SW480 (cell line): ENCODE data around the gene CNTN1.

Experiments
- DNase-seq: peaks from one replicate; pipeline ENCODE4 v3.0.0-alpha.2; 2016; ENCODE audit warnings: low spot score

Gene CNTN1

GRCh38 chr12:40691913-40692764 lies at the start of gene CNTN1:
Gene CNTN1, plus strand, starts transcription at chr12:40692439.
- no peak for DNase-seq

- DNase-seq, result no peak
Observed at GRCh38 chr12:40643506-40643905, 48.7 kb upstream of the CNTN1 start.

- no peak for DNase-seq
Observed at GRCh38 chr12:40643976-40644375, 48.3 kb upstream of the CNTN1 start.

- DNase-seq, result no peak
Observed at GRCh38 chr12:40644708-40645107, 47.5 kb upstream of the CNTN1 start.

GRCh38 chr12:40645361-40645760 lies 46.9 kb upstream of the CNTN1 start:
- DNase-seq, result no peak

GRCh38 chr12:40646456-40646855 lies 45.8 kb upstream of the CNTN1 start:
- DNase-seq, result no peak

- DNase-seq, result no peak
Observed at GRCh38 chr12:40646911-40647310, 45.3 kb upstream of the CNTN1 start.

DNA sequence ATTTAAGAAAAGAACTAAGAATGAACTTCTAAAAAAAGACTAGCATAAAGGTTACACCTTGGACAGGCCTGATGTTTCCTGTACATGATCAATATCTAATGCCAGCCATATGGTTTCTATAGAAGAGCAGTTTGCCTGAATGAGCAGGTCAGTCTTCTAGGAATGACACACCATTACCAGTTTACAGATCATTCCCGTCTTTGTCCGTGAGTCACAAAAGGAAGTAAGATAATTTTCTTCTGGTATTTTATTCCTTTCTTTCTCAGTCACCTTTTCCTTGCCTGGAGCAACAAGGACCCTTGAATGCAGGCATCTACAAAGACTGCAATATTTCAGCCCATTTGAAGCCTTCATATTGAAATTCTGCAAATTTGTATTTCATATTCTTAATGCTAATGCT lies 44.6 kb upstream of the CNTN1 start:
- DNase-seq, result no peak

DNA sequence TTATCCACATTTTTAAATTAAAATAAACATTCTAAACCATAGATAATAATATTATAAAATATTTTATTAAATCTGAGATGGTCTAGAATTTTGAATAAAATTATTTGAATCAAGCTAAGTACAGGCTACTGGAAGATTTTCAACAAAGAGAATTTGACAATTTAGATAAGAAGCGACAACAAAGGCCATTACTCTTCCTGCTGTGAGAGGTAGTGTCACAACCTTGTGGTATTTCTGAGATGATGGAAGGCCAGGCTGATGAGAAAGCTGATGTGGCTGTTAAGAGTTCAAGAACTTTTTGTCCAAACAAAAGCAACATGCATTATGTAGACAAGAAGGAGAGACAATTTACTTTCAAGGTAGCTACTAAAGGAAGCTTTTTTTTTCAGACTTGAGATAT lies 43.7 kb upstream of the CNTN1 start:
- DNase-seq, result no peak

- no peak for DNase-seq
Observed at GRCh38 chr12:40650038-40650704, 42.1 kb upstream of the CNTN1 start.

DNA sequence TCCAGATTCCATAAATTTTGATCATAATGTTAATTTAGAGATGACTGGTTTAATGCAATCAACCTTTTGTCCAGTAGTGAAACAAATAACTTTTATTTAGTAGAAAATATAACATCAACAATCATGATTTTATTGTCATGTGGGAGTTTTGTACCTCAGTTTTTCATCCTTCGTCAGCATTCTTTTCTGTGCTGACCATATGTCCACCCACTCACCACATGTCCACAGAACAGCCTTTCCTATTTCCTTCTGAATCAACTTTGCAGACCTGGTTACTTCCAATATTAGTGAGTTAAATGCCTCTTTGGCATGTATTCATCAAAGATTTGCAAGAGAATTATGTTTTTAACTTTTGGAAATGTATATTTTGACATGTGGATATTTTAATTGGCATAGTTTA lies 36.8 kb upstream of the CNTN1 start:
- no peak for DNase-seq

DNA sequence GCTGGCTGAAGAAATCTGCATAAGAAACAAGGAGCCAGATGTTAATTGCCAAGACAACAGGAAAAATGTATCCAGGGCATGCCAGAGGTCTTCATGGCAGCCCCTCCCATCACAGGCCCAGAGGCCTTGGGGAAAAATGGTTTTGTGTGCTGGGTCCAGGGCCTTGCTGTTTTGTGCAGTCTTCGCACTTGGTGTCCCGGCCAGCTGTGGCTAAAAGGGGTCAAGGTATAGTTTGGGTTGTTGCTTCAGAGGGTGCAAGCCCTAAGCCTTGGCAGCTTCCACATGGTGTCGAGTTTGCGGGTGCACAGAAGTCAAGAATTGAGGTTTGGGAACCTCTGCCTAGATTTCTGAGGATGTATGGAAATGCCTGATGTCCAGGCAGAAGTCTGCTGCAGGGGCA lies 29.9 kb upstream of the CNTN1 start:
- DNase-seq, result no peak

GRCh38 chr12:40663781-40664180 lies 28.5 kb upstream of the CNTN1 start:
- DNase-seq, result no peak

- DNase-seq, result no peak
Observed at GRCh38 chr12:40668099-40668529, 24.1 kb upstream of the CNTN1 start.

DNA sequence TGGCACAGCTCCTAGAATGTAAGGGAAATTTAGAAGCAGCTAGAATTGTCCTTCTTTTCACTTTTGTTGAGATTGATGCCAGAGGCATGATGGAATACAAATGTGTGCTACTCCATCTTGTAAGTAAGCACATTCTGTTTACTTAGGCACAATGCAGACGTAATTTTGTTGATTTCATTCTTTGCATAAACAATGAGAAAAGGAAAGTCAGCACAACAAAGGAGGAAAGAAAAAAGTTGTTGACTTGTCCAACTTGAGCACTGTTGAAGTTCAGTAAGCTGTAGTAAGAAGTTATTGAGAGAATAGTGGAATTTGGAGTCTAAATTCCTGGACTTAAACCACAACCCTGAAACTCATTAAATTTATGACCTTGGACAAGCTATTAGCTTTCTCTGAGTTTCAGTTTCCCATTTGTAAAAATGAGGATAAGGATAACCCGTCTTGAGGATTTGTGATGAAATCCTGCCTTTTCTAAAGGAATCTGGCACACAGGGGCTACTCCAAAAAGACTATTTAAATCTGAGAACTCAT lies 19.4 kb upstream of the CNTN1 start:
- no peak for DNase-seq

- DNase-seq, result no peak
Observed at GRCh38 chr12:40681148-40681547, 11.1 kb upstream of the CNTN1 start.

DNA sequence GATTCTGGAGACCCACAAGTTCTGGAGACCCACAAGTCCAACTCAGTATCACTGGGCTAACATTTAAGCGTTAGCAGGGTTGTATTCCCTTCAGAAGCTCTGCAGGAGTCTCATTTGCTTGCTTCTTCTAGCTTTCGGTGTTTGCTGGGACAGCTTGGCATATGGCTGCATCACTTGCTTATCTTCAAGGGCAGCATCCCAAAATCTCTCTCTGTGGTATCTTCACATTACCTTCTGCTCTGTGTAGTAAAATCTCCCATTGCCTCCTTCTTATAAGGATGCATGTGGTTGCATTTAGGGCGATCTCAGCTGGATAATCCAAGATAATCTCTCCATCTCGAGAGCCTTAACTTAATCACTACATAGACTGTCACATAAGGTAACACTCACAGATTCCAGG lies 7.3 kb upstream of the CNTN1 start:
- no peak for DNase-seq

DNA sequence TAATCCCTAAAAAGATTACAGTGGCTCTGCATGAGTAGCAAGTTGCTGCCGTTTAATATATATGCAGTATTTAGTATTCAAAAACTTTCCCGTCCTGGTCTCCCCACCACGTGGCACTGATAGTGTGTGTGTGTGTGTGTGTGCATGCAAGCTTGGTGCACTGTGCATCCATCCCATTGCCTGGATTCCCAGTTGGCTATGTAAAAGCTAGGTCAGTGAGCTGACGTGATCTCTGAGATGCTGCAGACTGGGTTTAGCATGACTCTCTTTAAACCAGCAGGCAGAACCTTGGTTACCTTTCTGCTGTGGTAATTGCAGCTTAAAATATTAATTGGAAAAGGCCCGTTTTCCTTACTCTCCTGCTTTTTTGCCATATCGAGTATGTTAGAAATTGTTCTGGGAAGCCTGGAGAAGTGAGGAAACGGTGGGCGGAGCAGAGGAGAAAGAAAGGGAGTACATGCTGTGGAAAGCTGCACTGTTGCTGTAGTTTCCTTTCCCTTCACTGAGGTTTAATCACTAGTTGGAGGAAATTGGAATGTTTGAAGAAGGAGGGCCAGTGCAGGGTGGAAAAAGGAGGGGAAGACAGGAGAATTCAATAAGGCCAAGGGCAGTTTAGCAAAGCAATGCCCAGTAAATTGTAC lies 4.0 kb upstream of the CNTN1 start:
- no peak for DNase-seq

DNA sequence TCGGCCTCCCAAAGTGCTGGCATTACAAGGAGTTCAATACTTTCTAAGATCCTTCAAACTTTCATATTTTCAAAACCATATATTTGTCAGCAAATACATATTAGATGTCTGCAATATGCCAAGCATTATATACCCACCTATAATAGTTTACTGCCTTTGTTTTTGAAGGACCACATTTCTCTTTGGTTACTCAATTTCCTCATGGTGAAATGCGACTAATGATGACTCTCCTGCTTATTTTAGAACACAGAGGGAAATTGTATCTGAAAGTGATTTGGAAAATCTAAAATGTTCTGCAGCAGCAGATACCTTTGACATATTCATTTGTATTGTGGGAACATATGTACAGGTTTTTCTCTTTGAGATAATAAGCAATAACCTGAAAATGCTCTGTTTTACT lies 2.7 kb upstream of the CNTN1 start:
- no peak for DNase-seq

DNA sequence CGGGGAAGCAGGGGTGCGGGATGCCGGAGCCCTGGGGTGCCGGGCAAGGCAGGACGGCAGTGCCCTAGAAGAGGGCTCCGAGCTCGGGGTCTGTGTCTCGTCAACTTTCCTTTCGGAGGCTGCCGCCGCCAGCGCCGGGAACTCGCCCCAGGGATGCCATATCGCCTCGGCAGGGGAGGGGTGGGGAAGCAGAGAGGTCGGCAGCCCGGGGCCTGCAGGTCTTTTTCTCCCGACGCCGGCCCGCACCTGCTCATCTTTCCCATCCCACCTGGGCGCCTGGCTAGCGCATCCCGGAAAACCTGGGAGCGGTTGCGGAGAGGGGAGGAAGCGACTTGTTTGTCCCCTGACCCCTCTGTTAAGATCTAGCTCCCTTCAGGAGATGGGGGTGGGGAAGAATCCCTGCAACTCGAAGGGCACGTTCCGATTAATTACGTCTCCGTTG lies 547 bp downstream of the CNTN1 start:
- no peak for DNase-seq

DNA sequence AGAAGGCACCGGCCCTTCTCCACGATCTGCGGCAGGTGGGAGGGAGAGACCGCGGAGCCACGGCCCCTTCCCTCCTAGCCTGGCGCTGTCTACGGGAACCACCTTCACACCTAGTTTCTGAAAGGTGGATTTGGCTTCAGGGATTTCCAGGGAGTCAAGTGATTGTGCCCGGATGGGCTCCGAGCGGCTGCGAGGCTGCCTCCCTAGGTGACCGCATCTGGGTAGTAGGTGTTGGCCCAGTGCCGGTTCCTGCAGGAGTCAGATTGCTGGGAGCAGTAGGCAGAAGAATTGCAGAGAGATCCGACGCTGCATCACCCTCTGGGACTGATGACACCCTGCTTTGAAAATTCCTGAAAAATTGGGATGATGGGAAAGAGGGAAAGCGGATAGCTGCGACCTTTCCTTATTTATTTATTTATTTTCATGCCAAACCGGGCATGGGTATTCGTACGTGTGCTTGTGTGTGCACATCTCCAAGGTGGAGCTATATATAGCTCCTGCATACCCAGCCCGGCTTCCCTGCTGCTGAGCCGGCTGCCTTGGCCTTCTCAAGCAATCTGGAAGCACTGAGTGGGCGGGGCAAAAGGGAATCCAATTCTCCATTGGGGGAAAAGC lies 1.1 kb downstream of the CNTN1 start:
- DNase-seq, result no peak

- DNase-seq, result peak; percentile 1
Observed at GRCh38 chr12:40697566-40698259, 5.5 kb downstream of the CNTN1 start.
